Endothelial cell of umbilical vein (primary cell): ENCODE measurements around the gene PRR7. TPM values are rescaled to one million over a fixed set of nuclear protein-coding genes. Genes with fewer than 3 reads are reported as not detected.
A peak's percentile ranks its signal among the peaks of the same experiment; 100 is the strongest.

Source experiments
- BruUV-seq: library from RNA; stranded (reverse); fragments of 400-500 nt; replicated peaks from 2 replicates; lab custom pipeline; 2021; lab: Mats Ljungman, UMichigan
- CTCF ChIA-PET: fragments of 300-600, 350-600 bp; sonication (Branson Sonifier 250); formaldehyde crosslinking; loops from one replicate; lab custom pipeline; 2021; ENCODE audit warnings: antibody characterized with exemption, inconsistent platforms; lab: Charles Lee
- POLR2A ChIA-PET: fragments of 300-600, 350-600 bp; sonication (Branson Sonifier 250); formaldehyde crosslinking; loops from one replicate; lab custom pipeline; 2021; ENCODE audit warnings: antibody characterized with exemption, inconsistent platforms; lab: Charles Lee
- DNase-seq: peaks from one replicate; pipeline ENCODE4 v3.0.0-alpha.2; 2011; ENCODE audit warnings: low read depth, low spot score
- FAIRE-seq: peaks from 2 replicates; lab custom pipeline; 2011; peaks lifted over from hg19 to GRCh38; lab: Jason Lieb, UNC
- H2AFZ ChIP-seq: 2 replicates; pipeline ENCODE4 v1.6.0; 2012; ENCODE audit warnings: low read depth, low read length, control low read depth, inconsistent platforms
- H3K27ac ChIP-seq: 2 replicates; pipeline ENCODE4 v1.5.1; 2011; ENCODE audit warnings: low read depth, mild to moderate bottlenecking, control low read depth, low read length, moderate library complexity; ENCODE audit not compliant: insufficient read depth
- H3K27me3 ChIP-seq, 2 experiments: 2 replicates each; pipeline versions ENCODE4 v1.6.0 to v1.6.1; 2011; ENCODE audit warnings: low read length in 2 of 2, mixed read lengths in 1 of 2; ENCODE audit not compliant: control insufficient read depth in 2 of 2, insufficient read depth in 2 of 2
- H3K36me3 ChIP-seq, 2 experiments: 2 replicates in 1 of 2; 3 replicates in 1 of 2; pipeline ENCODE4 v1.5.1; 2011; ENCODE audit warnings: low read length in 2 of 2, mild to moderate bottlenecking in 1 of 2, moderate library complexity in 1 of 2; ENCODE audit not compliant: control insufficient read depth in 2 of 2, insufficient read depth in 2 of 2; ENCODE audit errors: extremely low read depth in 1 of 2
- H3K4me1 ChIP-seq: 3 replicates; pipeline ENCODE4 v1.5.1; 2011; ENCODE audit warnings: mild to moderate bottlenecking, low read length; ENCODE audit not compliant: control insufficient read depth, insufficient read depth; ENCODE audit errors: extremely low read depth
- H3K4me2 ChIP-seq: 2 replicates; pipeline ENCODE4 v1.6.1; 2011; ENCODE audit warnings: low read length, control low read depth, mixed read lengths; ENCODE audit not compliant: insufficient read depth
- H3K4me3 ChIP-seq, 3 experiments: fragments of 200-600 bp in 1 of 3; sonication (generic), shearing (Covaris generic) in 1 of 3; replicated peaks in 1 of 3; 2 replicates each; pipeline ENCODE4 v1.5.1; 2011 to 2016; ENCODE audit warnings: control low read depth in 3 of 3, low read length in 3 of 3, mild to moderate bottlenecking in 2 of 3, inconsistent platforms in 1 of 3, low read depth in 1 of 3, moderate library complexity in 1 of 3; ENCODE audit not compliant: insufficient read depth in 1 of 3
- H3K79me2 ChIP-seq: 2 replicates; pipeline ENCODE4 v1.6.0; 2012; ENCODE audit warnings: low read length, inconsistent platforms; ENCODE audit not compliant: control insufficient read depth, insufficient read depth
- H3K9ac ChIP-seq: replicated peaks from 2 replicates; pipeline ENCODE3; 2011; ENCODE audit warnings: low read length, control low read depth; ENCODE audit not compliant: insufficient read depth; ENCODE audit errors: extremely low read depth
- H3K9me1 ChIP-seq: replicated peaks from 3 replicates; pipeline ENCODE4 v1.6.0; 2011; ENCODE audit warnings: mild to moderate bottlenecking, low read length; ENCODE audit not compliant: control insufficient read depth, insufficient read depth; ENCODE audit errors: extremely low read depth
- H3K9me3 ChIP-seq: replicated peaks from 2 replicates; pipeline ENCODE4 v1.5.1; 2012; ENCODE audit warnings: low read length, inconsistent platforms; ENCODE audit not compliant: control insufficient read depth, insufficient read depth
- H4K20me1 ChIP-seq: replicated peaks from 2 replicates; pipeline ENCODE3; 2011; ENCODE audit warnings: mild to moderate bottlenecking, low read length; ENCODE audit not compliant: control insufficient read depth, insufficient read depth; ENCODE audit errors: extremely low read depth
- EZH2 ChIP-seq: IDR thresholded peaks from 2 replicates; pipeline ENCODE4 v1.6.1; 2012; ENCODE audit warnings: borderline replicate concordance, low read depth, mild to moderate bottlenecking, moderate library complexity, low read length, inconsistent platforms; ENCODE audit not compliant: severe bottlenecking
- FOS ChIP-seq: IDR thresholded peaks from 2 replicates; pipeline ENCODE4 v1.6.1; 2011; ENCODE audit warnings: mild to moderate bottlenecking, low read length, moderate library complexity, borderline replicate concordance; ENCODE audit not compliant: insufficient read depth
- GATA2 ChIP-seq: IDR thresholded peaks from 2 replicates; pipeline ENCODE4 v1.7.0; 2011; ENCODE audit warnings: low read depth, mild to moderate bottlenecking, moderate library complexity, mixed read lengths, low read length; ENCODE audit not compliant: insufficient read length, insufficient read depth
- JUN ChIP-seq: IDR thresholded peaks from 2 replicates; pipeline ENCODE4 v1.6.1; 2011; ENCODE audit warnings: borderline replicate concordance, low read depth; ENCODE audit not compliant: insufficient read length, insufficient read depth
- MYC ChIP-seq: IDR thresholded peaks from one replicate; pipeline ENCODE4 v1.6.1; 2011; ENCODE audit warnings: mild to moderate bottlenecking, low read depth, low read length
- POLR2A ChIP-seq: IDR thresholded peaks from 2 replicates; pipeline ENCODE4 v1.6.1; 2012; ENCODE audit warnings: low read depth, mild to moderate bottlenecking, control low read depth, low read length
- POLR2AphosphoS5 ChIP-seq: IDR thresholded peaks from 2 replicates; pipeline ENCODE4 v1.6.1; 2012; ENCODE audit warnings: low read depth, mild to moderate bottlenecking, control low read depth, low read length, moderate library complexity; ENCODE audit not compliant: insufficient read depth
- dilution Hi-C: fragments of 300-500 bp; cut with MboI; formaldehyde crosslinking; loops from one replicate; pipeline ENCODE4 v1.15.0; 2019; ENCODE audit warnings: low sequenced_read_pairs; ENCODE audit not compliant: extremely low pct_ligation_motif_present
- intact Hi-C: fragments of 100-400 bp; cut with micrococcal nuclease; formaldehyde crosslinking; loops from one replicate; pipeline ENCODE4 v1.10.0; 2022
- polyA plus RNA-seq, 4 experiments: library from polyadenylated mRNA; depleted of rRNA in 3 of 4; stranded (reverse) in 3 of 4; unstranded in 1 of 4; fragments of >200 nt; gene quantifications; 2 replicates each; pipeline versions ENCODE4 v1.2.1 to v1.2.3, GENCODE V29; 2011 to 2012; ENCODE audit warnings: missing spikeins in 1 of 4
- total RNA-seq: library from RNA; stranded (reverse); gene quantifications from 2 replicates; pipeline ENCODE4 v1.2.3, GENCODE V29; 2021
- TF ChIP-seq, protein P1 (sequence below): IDR thresholded peaks from 2 replicates; pipeline ENCODE4 v1.6.1; 2011; ENCODE audit not compliant: insufficient read depth, insufficient read length
- TF ChIP-seq, protein P2 (sequence below), 2 donors: IDR thresholded peaks; 1 replicate in 1 of 2; 2 replicates in 1 of 2; pipeline ENCODE4 v1.5.1; 2011; ENCODE audit warnings: low read length in 2 of 2, mild to moderate bottlenecking in 2 of 2, moderate library complexity in 2 of 2, control low read depth in 1 of 2, inconsistent platforms in 1 of 2, low read depth in 1 of 2; ENCODE audit not compliant: insufficient read depth in 1 of 2; ENCODE audit errors: extremely low read depth in 1 of 2

PRR7 gene
- total and polyA plus RNA-seq, 2 donors (not counting 3 experiments of a cell fraction or from before 2014, with no cell fraction given), result 6.5 to 6.6 TPM

- POLR2A ChIA-PET, result interaction anchor here (0.8 to 1.2 kb wide), 5 partner anchors 14 to 67 kb away, joined by 3 to 6 read pairs (median 3); partner anchors contain the start of gene PDLIM7
- Histone ChIP-seq H3K36me3 (peaks cover 7 to 35% of the 10 kb centered on the region in 2 experiments), H3K79me2 (peaks cover 3% of the 10 kb centered on the region), H3K27ac (peak overlapping the region; percentile 13), H3K9ac (no peak overlapping the region), H2AFZ (no peak overlapping the region), H3K4me3 (no peak overlapping the region), H3K27me3 (no peaks in the 10 kb centered on the region), H3K9me3 (no peaks in the 10 kb centered on the region), H3K4me2 (no peak overlapping the region), H4K20me1 (no peaks in the 10 kb centered on the region), H3K9me1 (no peaks in the 10 kb centered on the region), H3K4me1 (peaks cover 38% of the 10 kb centered on the region)
- FAIRE-seq, result no peak
- no peak for TF ChIP-seq FOS
- dilution Hi-C loops (no loop called here), intact Hi-C loops (loop anchor here (1.0 kb wide), 1 partner anchor 14 kb away; no protein-coding TSS in a partner anchor)
- BruUV-seq, result no TSS peak
- CTCF ChIA-PET, result interaction anchor here (0.6 to 6.6 kb wide), 20 partner anchors 9 to 150 kb away, joined by 3 to 57 read pairs (median 4); partner anchors contain the start of genes DBN1, GRK6, LMAN2 and PRR7
- DNase-seq, result no peak
Observed at GRCh38 chr5:177457852-177458681, 11.5 kb downstream of the PRR7 start.

DNA sequence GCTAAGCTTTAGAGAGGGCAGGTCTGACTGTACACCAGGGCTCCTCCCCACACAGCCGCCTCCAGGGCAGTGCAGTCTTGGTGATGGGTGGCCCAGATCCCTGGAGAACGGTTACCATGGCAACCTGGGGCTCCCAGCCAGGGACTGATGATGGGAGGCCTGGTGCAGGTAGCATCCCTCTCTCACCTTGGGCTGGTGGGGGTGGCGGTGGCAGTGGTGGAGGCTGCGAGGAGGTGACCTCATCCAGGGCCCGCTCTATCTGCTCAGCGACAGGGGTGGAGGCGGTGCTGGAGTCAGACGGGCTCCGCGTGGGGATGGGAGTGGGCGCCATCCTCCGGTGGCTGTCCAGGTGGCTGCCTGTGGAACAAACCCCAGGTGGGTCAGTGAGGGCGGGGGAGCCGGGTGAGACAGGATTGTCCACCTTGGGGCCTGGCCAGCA lies 12.3 kb downstream of the PRR7 start:
- no peak for DNase-seq
- dilution Hi-C loops, result no loop called here
- H4K20me1 ChIP-seq, result no peaks in the 10 kb centered on the region

More for the DNA sequence above, 12.3 kb downstream of the PRR7 start:
- TF ChIP-seq JUN (no peak), POLR2AphosphoS5 (no peak), MYC (no peak), GATA2 (no peak), EZH2 (no peak), POLR2A (no peak), FOS (no peak)
- TF ChIP-seq, protein P1, sequence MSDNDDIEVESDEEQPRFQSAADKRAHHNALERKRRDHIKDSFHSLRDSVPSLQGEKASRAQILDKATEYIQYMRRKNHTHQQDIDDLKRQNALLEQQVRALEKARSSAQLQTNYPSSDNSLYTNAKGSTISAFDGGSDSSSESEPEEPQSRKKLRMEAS, result no peak
- TF ChIP-seq, protein P2, sequence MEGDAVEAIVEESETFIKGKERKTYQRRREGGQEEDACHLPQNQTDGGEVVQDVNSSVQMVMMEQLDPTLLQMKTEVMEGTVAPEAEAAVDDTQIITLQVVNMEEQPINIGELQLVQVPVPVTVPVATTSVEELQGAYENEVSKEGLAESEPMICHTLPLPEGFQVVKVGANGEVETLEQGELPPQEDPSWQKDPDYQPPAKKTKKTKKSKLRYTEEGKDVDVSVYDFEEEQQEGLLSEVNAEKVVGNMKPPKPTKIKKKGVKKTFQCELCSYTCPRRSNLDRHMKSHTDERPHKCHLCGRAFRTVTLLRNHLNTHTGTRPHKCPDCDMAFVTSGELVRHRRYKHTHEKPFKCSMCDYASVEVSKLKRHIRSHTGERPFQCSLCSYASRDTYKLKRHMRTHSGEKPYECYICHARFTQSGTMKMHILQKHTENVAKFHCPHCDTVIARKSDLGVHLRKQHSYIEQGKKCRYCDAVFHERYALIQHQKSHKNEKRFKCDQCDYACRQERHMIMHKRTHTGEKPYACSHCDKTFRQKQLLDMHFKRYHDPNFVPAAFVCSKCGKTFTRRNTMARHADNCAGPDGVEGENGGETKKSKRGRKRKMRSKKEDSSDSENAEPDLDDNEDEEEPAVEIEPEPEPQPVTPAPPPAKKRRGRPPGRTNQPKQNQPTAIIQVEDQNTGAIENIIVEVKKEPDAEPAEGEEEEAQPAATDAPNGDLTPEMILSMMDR (IDR thresholded peaks at IDR 0.05; ENCODE audit: extremely low read depth in 1 of 2, insufficient read depth in 1 of 2, low read depth in 1 of 2, low read length in 2 of 2), result no peak
- intact Hi-C loops, result no loop called here
- no TSS peak for BruUV-seq
- H3K36me3 ChIP-seq, result peaks cover 7 to 35% of the 10 kb centered on the region in 2 experiments
- no peak overlapping the region for H3K4me3 ChIP-seq
- H2AFZ ChIP-seq, result no peak overlapping the region
- POLR2A ChIA-PET, result interaction anchor here (0.8 kb wide), 1 partner anchor 13 kb away, joined by 4 read pairs; no protein-coding TSS in a partner anchor
- FAIRE-seq, result no peak
- no peaks in the 10 kb centered on the region for H3K9me1 ChIP-seq
- H3K79me2 ChIP-seq, result peaks cover 3% of the 10 kb centered on the region
- H3K4me2 ChIP-seq, result no peak overlapping the region
- H3K27me3 ChIP-seq, result no peaks in the 10 kb centered on the region
- H3K4me1 ChIP-seq, result peaks cover 31% of the 10 kb centered on the region
- no peak overlapping the region for H3K9ac ChIP-seq
- CTCF ChIA-PET, result interaction anchor here (0.6 to 6.6 kb wide), 2 partner anchors 12 to 57 kb away, joined by 3 to 57 read pairs; partner anchors contain the start of gene DBN1
- no peaks in the 10 kb centered on the region for H3K9me3 ChIP-seq
- H3K27ac ChIP-seq, result no peak overlapping the region
